Activated CD4-positive, CD25-positive, alpha-beta regulatory T cell treated with anti-CD3 and anti-CD28 coated beads, Interleukin-2, amount 50 U/mL, for 24 hours (primary cell): Measurements from ENCODE around the gene MAP7D2.

Experiments used
- ATAC-seq, 2 donors: fragments of 150-1000 bp; cut with Tn5 transposase; one replicate each; pipeline ENCODE4 v1.10.0; 2021; ENCODE audit warnings: mild to moderate bottlenecking in 1 of 2, moderate library complexity in 1 of 2

Gene MAP7D2

GRCh38 chrX:20112022-20112774, 4.5 kb downstream of the MAP7D2 start:
- no peak for ATAC-seq

GRCh38 chrX:20111271-20111670, 5.4 kb downstream of the MAP7D2 start:
- ATAC-seq, result no peak

- ATAC-seq, result no peak
These were observed 14.6 kb downstream of the MAP7D2 start for GRCh38 chrX:20101934-20102581.

GRCh38 chrX:20091499-20091898, 25.2 kb downstream of the MAP7D2 start:
- ATAC-seq, result no peak

GRCh38 chrX:20089845-20090244, 26.9 kb downstream of the MAP7D2 start:
- ATAC-seq, result no peak

GRCh38 chrX:20080277-20080676, 36.4 kb downstream of the MAP7D2 start:
- no peak for ATAC-seq

GRCh38 chrX:20071511-20072079, 45.1 kb downstream of the MAP7D2 start:
- no peak for ATAC-seq

- ATAC-seq, result no peak
These were observed 48.8 kb downstream of the MAP7D2 start for GRCh38 chrX:20067709-20068561.

- peak in 1 of 2 donors; percentile 36 for ATAC-seq
These were observed 49.6 kb downstream of the MAP7D2 start for GRCh38 chrX:20066968-20067708.

- no peak for ATAC-seq
These were observed 52.9 kb downstream of the MAP7D2 start for GRCh38 chrX:20063716-20064351.

GRCh38 chrX:20063153-20063552, 53.6 kb downstream of the MAP7D2 start:
- no peak for ATAC-seq

- no peak for ATAC-seq
These were observed 54.9 kb downstream of the MAP7D2 start for GRCh38 chrX:20061855-20062254.

GRCh38 chrX:20060961-20061748, 55.6 kb downstream of the MAP7D2 start:
- peak in 1 of 2 donors; percentile 38 for ATAC-seq

- no peak for ATAC-seq
These were observed 57.1 kb downstream of the MAP7D2 start for GRCh38 chrX:20059467-20060128.

- ATAC-seq, result no peak
These were observed 59.2 kb downstream of the MAP7D2 start for GRCh38 chrX:20057479-20057878.

GRCh38 chrX:20056704-20057103, 60.0 kb downstream of the MAP7D2 start:
- ATAC-seq, result no peak

- no peak for ATAC-seq
These were observed 63.2 kb downstream of the MAP7D2 start for GRCh38 chrX:20053537-20053936.

GRCh38 chrX:20046864-20047263, 69.8 kb downstream of the MAP7D2 start:
- ATAC-seq, result no peak

GRCh38 chrX:20046223-20046622, 70.5 kb downstream of the MAP7D2 start:
- no peak for ATAC-seq

GRCh38 chrX:20042221-20042620, 74.5 kb downstream of the MAP7D2 start:
- no peak for ATAC-seq
